ENCODE data around the gene SVOP. TPM values are rescaled to one million over a fixed set of nuclear protein-coding genes. Genes with fewer than 3 reads are reported as not detected.

The SVOP gene
- total RNA-seq, 3 donors from 2014 or later = not detected

GRCh38 chr12:108888031-108888430 is 132.8 kb downstream of the SVOP start:
- no peaks in the 10 kb centered on the region for H3K36me3 ChIP-seq
- no peak for DNase-seq (ENCODE audit: low spot score in 2 of 2)
- intact Hi-C loops (cut with DNase I; ENCODE audit: low total_unique reads) = no loop called here
- no peaks in the 10 kb centered on the region for H3K27me3 ChIP-seq
- peaks cover 0 to 11% of the 10 kb centered on the region in 2 donors for H3K9me3 ChIP-seq
- no peak for TF ChIP-seq POLR2A (IDR thresholded peaks at IDR 0.05)
- no peaks in the 10 kb centered on the region for H3K4me1 ChIP-seq
- no peak overlapping the region for H3K27ac ChIP-seq
- H3K4me3 ChIP-seq = no peak overlapping the region

- Histone ChIP-seq H3K4me3 (no peak overlapping the region), H3K9me3 (peaks cover 0 to 11% of the 10 kb centered on the region in 2 donors), H3K36me3 (no peaks in the 10 kb centered on the region), H3K4me1 (no peaks in the 10 kb centered on the region), H3K27me3 (no peaks in the 10 kb centered on the region), H3K27ac (no peak overlapping the region)
- DNase-seq (ENCODE audit: low spot score in 2 of 2) = no peak
- intact Hi-C loops (cut with DNase I; ENCODE audit: low total_unique reads) = no loop called here
- TF ChIP-seq POLR2AphosphoS5 (IDR thresholded peaks at IDR 0.05) (no peak), POLR2A (IDR thresholded peaks at IDR 0.05) (no peak), CTCF (IDR thresholded peaks at IDR 0.05) (no peak)
Observed at GRCh38 chr12:108886873-108887629, 133.8 kb downstream of the SVOP start.

GRCh38 chr12:108884116-108885012 is 136.5 kb downstream of the SVOP start:
- no peaks in the 10 kb centered on the region for H3K4me1 ChIP-seq
- no peaks in the 10 kb centered on the region for H3K27me3 ChIP-seq
- H3K4me3 ChIP-seq = no peak overlapping the region
- no peak for DNase-seq (ENCODE audit: low spot score in 2 of 2)
- H3K36me3 ChIP-seq = no peaks in the 10 kb centered on the region
- H3K27ac ChIP-seq = no peak overlapping the region
- TF ChIP-seq CTCF (IDR thresholded peaks at IDR 0.05) (peak in 2 of 3 donors; percentile 12 to 34), POLR2AphosphoS5 (IDR thresholded peaks at IDR 0.05) (no peak)
- H3K9me3 ChIP-seq = no peaks in the 10 kb centered on the region
- intact Hi-C loops (cut with DNase I; ENCODE audit: low total_unique reads) = no loop called here

- H3K27me3 ChIP-seq = no peaks in the 10 kb centered on the region
- no peak overlapping the region for H3K27ac ChIP-seq
- intact Hi-C loops (cut with DNase I; ENCODE audit: low total_unique reads) = no loop called here
- no peaks in the 10 kb centered on the region for H3K4me1 ChIP-seq
- no peak overlapping the region for H3K4me3 ChIP-seq
- no peak for TF ChIP-seq POLR2AphosphoS5 (IDR thresholded peaks at IDR 0.05)
- no peak for TF ChIP-seq POLR2A (IDR thresholded peaks at IDR 0.05)
- TF ChIP-seq CTCF (IDR thresholded peaks at IDR 0.05) = no peak
- no peaks in the 10 kb centered on the region for H3K9me3 ChIP-seq
- no peaks in the 10 kb centered on the region for H3K36me3 ChIP-seq
- DNase-seq (ENCODE audit: low spot score in 2 of 2) = no peak
Observed at GRCh38 chr12:108881953-108882352, 138.9 kb downstream of the SVOP start.

GRCh38 chr12:108879615-108880254 is 141.1 kb downstream of the SVOP start, which contains the start of gene DAO:
Gene DAO, plus strand, starts transcription at chr12:108880092. Its CDS starts 4,915 bp downstream, at chr12:108885007.
- DNase-seq (ENCODE audit: low spot score in 2 of 2) = no peak
- H3K4me3 ChIP-seq = no peak within 1 kb of the TSS
- intact Hi-C loops (cut with DNase I; ENCODE audit: low total_unique reads) = no loop called here
- TF ChIP-seq POLR2A (IDR thresholded peaks at IDR 0.05) (no peak), CTCF (IDR thresholded peaks at IDR 0.05) (no peak), POLR2AphosphoS5 (IDR thresholded peaks at IDR 0.05) (no peak)
- no peaks in the 10 kb centered on the region for H3K27me3 ChIP-seq
- H3K27ac ChIP-seq = no peak within 1 kb of the TSS
- no peaks in the 10 kb centered on the region for H3K4me1 ChIP-seq
- no peaks in the 10 kb centered on the region for H3K9me3 ChIP-seq
- H3K36me3 ChIP-seq = no peaks in the 10 kb centered on the region

Measured in breast epithelium (tissue), 4 donors.